ENCODE results near the gene UPF1.
"Not testable (repeated sequence)": the region's sequence is repeated elsewhere in the genome, so short reads cannot be mapped to it uniquely, and the experiment has no call there.

UPF1 gene

GRCh38 chr19:18799389-18799970 is 32.3 kb upstream of the UPF1 start:
- DNase-seq, result no peak

GRCh38 chr19:18800079-18800478 is 31.7 kb upstream of the UPF1 start:
- no peak for DNase-seq

GRCh38 chr19:18800636-18801035 is 31.1 kb upstream of the UPF1 start:
- no peak for DNase-seq

- no peak for DNase-seq
Measured at GRCh38 chr19:18802354-18802753, 29.4 kb upstream of the UPF1 start.

GRCh38 chr19:18803550-18804138 is 28.1 kb upstream of the UPF1 start:
- no peak for DNase-seq

DNA sequence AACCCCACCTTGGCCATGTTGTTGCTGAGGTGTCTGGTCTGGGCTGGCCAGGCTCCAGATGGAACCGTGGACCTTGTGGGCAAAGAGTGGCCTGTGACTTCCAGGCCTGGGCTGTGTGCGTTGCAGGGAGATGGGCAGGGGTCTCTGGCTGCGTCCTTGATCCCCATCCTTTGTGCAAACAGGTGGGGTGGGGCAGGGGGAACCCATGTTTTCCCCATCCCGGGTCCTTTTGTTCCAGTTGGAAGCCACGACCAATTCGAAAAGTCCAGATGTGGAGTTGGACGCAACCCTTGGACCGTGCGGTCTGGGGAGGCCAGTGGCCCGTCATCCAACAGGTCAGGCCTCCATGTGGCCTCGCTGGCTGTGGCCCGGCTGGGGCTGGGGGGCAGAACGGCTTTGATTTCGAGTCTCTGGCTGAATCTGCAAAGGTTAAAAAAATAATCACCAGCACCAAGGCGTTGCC is 27.6 kb upstream of the UPF1 start:
- no peak for DNase-seq

DNA sequence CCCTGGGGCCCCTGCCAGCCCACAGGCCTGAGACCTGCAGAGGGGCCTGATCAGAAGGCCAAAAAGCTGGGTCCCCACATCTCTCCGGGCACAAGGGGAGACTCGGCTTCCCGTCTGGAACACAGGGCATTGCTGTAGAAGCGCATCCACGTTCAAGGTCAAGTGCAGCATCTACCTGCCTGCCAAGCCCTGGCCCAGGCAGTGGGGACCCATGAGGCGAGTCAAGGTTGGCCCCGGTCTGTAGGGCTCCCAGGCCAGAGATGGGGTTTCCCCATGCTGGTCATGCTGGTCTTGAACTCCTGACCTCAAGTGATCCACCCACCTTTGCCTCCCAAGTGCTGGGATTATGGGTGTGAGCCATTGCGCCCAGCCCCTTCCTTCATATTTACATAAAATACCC is 27.1 kb upstream of the UPF1 start:
- no peak for DNase-seq

DNA sequence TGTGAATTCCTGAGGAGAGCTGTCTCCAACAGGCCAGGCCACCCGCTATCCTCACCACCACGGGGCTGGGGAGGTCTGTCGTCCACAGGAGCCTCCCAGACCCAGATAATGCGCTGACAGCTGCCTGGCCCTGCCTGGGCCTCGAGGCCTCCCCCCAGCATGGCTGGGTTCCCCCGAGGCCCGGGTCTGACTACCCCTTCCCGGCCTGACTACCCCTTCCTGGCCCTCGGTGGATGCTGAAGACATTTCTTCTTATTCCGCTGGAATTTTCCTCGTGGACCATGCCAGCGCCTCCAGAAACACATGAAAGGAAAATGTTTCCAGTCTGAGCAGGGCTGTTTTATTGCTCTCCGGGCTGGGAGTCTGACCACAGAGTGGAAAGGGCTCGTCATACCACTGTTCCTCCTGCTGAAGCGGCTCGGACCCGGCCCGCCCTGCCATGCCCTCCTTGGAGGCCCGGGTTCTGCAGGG is 23.9 kb upstream of the UPF1 start:
- no peak for DNase-seq

DNA sequence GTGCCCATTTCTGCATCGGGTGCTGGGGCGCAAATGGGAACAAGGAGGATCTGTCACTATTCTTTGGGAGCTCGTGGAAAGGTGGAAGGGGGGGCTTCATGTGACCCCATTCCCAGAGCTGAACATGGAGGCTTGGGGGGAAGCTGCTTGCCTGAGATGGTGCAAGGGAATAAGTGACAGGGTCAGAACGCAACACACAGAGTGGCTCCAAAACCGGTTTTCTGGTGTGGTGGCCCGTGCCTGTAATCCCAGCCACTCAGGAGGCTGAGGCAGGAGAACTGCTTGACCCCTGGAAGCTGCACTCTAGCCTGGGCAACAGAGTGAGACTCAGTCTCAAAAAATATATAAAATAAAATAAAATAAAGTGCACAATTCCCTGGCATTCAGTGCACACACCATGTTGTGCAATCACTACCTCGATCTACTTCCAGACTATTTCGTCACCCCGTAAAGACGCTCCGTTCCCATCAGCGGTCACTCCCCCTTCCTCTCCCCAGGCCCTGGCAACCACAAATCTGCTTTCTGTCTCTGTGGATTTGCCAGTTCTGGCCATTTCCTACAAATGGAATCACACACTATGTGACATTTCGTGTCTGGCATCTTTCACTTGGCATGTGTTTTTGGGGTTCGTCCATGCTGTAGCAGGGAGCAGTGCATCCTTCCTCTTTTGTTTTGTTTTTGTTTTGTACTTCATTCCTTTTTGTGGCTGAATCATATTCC is 22.4 kb upstream of the UPF1 start:
- DNase-seq, result no peak

- not testable (repeated sequence) for DNase-seq
Measured at GRCh38 chr19:18811638-18812037, 20.1 kb upstream of the UPF1 start.

DNA sequence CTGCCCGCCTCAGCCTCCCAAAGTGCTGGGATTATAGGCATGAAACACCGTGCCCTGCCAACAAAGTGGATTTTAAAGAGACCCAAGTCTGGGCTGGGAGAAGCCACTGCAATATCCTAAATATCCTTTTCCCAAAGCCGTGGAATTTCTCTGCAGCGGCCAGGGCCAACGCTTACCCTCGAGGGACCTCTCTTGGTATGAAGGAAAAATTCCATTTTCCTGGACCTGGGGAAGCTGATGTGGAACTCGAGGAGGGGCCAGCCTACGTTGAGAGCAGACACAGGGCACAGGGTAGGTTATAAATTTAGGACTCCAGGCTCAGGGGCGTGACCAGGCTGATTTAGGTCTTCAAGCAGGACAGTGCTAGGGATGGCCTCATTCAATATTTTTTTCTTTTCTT is 17.7 kb upstream of the UPF1 start:
- no peak for DNase-seq

DNA sequence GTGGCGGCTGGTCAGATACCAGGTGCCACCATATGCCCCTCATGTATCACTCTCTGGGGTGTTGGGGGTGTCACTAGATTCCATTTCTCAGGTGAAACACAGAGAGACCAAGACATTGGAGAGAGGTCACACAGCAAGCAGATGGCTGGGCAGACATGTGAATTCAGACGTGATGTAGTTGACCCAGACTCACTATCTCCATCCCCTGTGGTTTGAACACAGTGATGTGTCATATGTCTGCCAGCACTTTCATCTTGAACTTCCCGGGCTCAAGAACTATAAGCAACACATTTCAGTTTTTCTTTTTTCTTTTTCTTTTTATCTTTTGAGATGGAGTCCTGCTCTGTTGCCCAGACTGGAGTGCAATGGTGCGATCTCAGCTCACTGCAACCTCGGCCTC is 16.1 kb upstream of the UPF1 start:
- DNase-seq, result no peak

DNA sequence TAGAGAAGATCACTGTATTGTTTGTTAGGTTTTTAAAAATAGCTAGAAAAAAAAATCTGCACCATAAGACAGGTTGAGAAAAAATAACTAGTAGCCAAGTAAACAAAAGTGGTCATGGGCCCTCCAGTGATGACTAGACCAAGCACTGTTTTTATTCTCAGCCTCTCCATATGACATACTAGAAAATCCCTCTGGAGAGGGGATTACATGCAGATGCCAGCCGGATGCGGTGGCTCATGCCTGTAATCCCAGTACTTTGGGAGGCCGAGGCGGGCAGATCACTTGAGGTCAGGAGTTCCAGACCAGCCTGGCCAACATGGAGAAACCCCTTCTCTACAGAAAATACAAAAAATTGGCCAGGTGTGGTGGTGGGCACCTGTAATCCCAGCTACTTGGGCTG is 15.1 kb upstream of the UPF1 start:
- DNase-seq, result not testable (repeated sequence)

DNA sequence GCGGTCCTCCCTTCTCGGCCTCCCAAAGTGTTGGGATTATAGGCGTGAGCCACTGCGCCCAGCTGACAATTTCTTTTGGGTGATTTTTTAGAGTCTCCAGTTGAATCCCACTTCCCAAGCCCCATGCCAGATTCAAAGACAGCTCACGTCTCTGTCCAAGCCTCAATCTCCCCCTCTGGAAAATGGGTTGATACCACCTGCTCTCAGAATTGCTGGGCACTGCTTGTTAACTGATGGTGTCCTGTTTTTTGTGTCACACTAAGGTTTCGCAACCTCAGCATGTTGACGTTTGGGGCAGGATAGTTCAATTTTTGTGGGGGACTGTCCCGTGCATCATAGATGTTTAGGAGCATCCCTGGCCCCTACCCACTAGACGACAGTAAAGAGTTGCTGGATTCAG is 14.2 kb upstream of the UPF1 start:
- no peak for DNase-seq

DNA sequence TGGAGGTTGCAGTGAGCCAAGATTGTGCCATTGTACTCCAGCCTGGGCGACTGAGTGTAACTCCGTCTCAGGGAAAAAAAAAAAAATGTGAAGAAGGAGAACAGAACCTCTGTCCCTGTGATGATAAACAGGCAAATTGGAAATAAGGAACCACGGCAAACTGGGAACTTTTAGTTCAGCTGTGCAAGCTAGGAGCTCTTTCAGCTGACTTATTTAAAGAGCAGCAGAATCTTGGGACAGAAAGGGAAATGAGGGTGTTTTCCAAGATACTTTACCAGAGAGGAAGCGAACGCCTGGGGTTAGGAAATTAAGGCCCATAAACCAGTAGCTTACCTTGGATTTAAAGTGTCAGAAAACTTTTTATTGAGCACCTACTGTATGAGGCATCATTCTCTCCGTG is 3.0 kb upstream of the UPF1 start:
- no peak for DNase-seq

- DNase-seq, result no peak
Measured at GRCh38 chr19:18830488-18830887, 1.3 kb upstream of the UPF1 start.

DNA sequence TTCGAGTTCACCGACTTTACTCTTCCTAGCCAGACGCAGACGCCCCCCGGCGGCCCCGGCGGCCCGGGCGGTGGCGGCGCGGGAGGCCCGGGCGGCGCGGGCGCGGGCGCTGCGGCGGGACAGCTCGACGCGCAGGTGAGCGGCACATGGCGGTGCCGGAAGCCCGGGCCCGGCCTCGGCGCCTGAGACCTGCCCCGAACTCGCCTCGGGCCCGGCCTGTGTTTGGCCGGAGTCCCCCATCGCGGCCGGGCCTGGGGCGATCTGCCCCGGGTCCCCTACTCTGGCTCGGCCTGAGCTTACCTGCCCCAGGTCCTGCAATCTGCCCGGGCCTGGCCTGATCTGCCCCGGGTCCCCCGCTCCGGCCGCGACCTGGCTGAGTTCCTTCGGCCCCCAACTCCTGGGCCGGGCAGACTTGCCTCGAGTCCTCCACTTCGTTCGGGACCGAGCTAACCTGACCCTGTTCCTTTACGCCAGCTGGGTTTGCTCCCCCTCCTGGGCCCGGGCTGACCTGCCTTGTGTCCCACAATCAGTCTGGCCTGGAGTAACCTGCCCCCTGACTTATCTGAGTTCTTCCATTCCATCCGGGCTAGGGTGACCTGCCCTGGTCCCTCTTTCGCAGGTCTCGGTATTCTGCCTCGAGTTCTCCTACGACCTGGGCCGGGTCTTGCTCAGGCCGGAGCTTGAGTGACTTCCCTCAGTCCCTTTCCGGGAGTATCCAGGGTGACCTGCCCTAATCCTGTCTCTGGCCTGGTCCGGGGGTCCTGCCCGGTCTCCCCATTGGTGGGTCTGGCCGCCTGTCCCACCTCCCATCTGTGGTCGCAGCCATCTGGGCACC is 764 bp downstream of the UPF1 start:
- DNase-seq, result no peak

- DNase-seq, result no peak
Measured at GRCh38 chr19:18833141-18833476, 1.4 kb downstream of the UPF1 start.

DNA sequence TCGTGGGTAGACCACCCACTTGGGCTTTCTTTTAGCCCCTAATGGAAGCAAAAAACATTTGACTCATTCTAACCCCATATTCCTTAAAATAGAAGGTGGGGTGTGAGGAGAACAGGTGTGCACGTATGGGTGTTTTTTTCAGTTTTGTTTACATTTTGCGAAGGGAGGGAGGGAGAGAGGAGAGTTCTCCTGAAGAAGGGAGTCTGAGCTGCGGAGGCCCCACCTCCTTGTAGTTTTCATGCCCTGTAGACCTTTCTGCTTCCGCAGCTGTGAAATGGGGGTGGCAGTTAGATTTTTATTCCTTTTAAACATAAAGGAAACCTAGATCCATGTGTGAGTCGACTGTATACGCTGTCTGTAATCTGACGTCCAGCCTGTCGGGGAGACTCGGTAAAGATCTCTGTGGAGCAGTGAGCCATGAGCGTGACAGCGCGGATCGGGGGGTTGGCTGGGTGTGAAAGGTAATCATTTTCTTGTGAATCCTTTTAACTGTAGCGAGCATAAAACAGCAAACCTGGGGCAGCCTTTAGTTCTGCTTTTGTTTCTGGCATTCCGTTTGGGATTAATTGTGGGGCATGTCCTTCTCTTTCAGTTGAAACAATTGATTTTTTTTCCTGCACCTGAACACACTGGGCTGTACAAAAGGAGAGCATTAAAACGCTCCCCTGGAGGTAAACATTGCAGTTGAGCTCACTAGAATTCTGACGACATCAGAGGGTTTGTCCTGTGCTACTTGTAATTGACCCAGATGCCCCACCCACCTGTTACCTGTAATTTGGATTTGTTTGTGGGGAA is 2.3 kb downstream of the UPF1 start:
- no peak for DNase-seq

DNA sequence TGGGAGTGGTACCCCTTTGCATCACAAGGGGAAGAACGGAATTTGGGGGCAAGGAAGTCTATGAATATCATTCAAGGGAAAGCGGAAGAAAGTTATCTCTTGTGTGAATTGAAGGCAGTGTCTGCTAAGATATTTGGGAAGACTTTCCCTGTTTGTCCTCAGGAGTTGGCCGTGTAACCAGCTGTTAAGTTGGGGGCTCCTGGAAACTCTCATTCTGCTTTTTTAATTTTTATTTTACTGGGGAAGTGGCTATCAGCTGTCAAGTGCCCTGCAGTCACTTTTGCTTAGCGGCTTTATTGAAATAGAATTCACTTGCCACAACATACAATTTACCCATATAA is 2.9 kb downstream of the UPF1 start:
- no peak for DNase-seq

- DNase-seq, result no peak
Measured at GRCh38 chr19:18839465-18840287, 7.9 kb downstream of the UPF1 start.
